Activated CD4-positive, alpha-beta T cell treated with anti-CD3 and anti-CD28 coated beads for 48 hours (primary cell): ENCODE measurements around the gene ARHGAP42.

Experiments used
- DNase-seq: peaks from one replicate; pipeline ENCODE4 v3.0.0-alpha.2; 2020

The ARHGAP42 gene

GRCh38 chr11:100769165-100769564, 82.1 kb downstream of the ARHGAP42 start:
- no peak for DNase-seq

- no peak for DNase-seq
Observed at GRCh38 chr11:100769617-100770016, 82.5 kb downstream of the ARHGAP42 start.

- no peak for DNase-seq
Observed at GRCh38 chr11:100774132-100774531, 87.0 kb downstream of the ARHGAP42 start.

DNA sequence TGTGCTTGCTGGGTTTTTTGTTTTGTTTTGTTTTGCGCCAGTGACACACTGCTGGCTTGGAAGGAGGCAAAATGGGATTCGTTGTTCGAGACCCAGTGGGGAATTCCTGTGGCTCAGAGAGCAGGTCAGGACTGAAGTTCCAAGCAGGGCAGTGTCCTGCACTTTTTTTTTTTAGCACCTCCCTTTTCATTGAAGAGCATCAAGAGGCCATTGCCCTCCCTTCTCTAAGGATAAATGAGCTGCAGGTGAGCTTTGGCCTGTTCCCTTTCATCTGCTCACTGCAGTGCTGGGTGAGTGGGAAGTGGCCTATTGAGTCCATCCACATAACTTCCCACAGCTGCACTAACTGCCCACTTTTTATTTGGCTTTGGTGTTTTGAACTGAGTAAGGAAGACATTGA, 87.8 kb downstream of the ARHGAP42 start:
- DNase-seq = no peak

DNA sequence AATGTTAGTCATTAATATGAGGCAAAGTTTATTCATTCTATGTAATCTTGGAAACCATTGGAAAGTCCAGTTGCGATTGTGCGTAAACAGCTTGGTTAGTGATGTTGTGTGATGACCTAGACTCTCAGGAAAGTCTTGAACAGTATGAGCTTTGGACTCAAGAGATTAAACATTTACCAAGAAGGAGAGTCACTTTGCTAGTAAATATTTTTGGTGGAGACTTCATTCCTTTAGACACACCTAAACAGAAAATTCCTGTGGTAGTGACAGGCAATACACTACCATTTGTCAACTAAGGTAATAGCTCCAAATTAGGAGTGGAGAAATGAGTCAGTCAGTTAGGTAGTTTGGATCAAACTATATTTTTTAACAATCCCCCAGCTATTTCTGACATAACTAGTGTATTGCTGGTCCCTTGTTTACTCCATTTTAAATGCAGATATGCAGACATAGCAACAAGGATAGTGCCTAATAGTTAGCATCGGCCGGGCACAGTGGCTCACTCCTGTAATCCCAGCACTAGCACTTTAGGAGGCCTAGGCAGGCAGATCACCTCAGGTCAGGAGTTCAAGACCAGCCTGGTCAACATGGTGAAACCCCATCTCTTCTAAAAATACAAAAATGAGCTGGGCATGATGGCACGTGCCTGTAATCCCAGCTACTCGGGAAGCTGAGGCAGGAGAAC, 89.3 kb downstream of the ARHGAP42 start:
- no peak for DNase-seq

DNA sequence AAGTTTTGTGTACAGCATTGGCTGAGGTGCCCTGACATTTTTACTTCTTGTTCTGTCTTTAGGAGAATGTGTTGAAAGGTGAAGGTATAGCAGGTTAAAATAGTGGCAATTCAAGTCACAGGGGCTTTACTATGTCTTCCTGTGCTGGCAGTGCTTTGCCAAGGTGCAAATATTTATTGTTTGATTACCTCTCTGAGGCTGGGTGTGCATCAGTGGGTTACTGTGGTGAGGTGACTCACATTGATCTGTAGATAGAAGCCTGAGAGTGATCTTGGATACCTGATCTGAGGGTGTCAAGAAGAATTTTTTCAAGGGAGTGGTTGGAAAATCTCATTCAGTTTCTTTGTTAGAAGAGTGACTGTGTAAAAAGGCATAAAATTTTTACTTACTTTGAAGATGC, 90.0 kb downstream of the ARHGAP42 start:
- no peak for DNase-seq

GRCh38 chr11:100777736-100778135, 90.6 kb downstream of the ARHGAP42 start:
- DNase-seq = no peak

DNA sequence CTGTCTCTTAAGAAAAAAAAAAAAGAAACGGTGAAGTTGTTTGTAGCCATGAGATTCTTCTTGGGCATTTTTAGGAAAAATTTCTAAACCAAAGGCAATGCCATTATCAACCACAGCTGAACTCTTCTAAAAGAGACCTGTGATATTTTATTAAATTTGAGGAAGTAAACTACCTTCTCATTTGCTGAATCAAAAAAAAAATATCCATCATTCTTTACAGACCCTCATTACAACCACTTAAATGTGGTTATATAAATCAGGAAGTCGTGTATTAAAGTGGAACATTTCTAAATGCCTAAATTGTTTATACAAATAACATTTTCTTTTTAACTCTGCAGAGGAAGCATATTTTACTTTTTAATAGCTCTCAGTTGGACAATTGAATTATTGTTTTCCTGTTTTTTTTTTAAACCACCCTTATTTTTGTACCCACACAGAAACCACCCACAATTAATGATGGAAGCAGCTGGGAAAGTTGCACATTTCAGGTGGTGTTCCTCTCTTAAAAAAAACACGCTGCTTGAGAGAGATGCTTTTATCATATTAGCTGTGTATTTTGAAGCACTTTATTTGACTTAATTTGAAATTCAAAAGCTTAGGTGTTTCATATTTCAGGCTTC, 91.2 kb downstream of the ARHGAP42 start:
- DNase-seq = no peak

- DNase-seq = no peak
Observed at GRCh38 chr11:100780470-100780869, 93.4 kb downstream of the ARHGAP42 start.

DNA sequence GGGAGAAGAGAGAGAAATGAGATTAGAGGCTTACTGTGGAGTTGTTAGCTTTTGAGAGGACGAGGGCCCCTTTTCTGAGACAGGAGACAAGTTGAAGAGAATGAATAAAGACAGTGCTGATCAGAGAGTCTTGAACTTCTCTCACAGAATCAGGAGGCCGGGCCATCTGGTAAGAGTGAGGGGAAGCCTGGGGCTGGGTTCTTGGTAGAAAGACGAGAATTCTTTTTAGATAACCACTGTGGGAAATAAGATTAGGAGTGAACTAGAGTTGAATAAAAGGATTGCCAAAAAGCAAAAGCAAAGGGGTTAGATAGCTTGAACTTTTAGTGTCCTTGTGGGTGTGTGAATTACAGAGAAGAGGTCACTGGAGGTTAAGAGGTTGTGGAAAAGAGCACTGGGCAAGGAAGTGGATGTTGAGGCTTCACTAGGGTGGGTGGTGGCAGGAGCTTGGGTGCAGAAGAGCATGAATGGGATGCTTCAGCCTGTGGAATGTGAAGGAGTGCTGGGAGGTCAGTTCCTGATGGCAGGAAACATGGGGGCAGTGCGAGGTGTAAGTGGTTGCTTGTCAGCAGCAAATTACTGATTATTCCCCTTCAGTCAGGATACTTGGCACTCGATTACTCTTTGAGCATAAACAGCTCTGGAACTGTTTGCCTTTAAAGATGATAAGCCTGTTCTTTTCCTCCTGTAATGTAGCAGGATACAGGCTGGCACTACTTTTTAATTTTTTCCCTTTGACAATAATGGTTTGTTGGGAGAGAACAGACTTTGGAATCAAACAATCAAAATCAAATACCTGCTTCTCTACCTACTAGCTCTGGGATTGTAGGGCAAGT, 98.3 kb downstream of the ARHGAP42 start:
- DNase-seq = no peak

DNA sequence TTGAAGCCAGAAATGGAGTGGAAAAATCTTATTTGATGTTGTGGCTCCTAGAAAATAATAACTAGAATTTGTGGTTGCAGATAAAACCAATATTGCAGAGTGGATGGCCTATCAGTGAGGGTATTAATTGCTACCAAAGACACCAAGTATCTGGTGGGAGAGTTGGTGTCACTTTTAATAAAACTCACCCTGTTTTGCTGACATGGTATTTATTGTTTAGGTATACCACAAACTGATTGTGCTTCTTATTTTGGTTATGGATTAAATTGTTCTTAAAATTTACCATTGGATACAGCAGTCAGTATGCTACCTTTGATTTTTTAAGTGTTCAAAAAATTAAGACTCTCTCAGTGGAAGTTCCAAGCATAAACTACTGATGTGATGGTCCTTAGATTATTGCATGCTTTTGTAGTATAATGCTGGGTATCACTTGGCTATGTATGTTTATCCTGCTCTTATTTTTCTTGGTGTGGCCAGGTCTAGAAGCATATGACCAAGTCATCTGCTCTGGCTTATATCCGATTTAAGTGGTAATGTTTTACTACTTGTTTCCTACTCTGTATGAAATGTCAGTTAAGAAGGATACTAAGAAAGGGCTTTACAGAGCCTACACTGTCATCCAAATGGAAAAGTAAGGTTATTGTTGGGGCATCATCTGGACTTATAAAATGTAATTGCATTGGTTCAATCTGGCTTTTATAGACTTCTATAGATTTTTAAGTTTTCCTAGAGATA, 101.6 kb downstream of the ARHGAP42 start:
- DNase-seq = no peak

DNA sequence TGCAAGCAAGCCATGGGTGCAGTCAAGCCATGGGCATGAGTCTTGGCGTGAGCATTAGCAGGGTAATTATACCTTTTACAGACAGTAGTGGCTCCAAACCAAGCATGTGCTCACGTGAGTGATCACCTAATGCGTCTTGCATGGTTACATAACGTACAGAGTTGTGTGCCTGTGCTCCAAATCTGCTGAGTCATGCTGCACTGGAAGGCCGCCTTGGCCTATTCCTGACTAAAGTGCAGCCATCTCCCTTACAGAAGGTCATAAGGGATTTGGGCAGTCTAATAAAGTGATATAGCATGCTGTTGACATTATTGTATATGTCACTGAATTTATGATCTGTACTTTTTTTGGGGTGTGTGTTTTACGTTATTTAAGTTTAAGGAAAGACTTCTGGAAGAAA, 102.4 kb downstream of the ARHGAP42 start:
- DNase-seq = no peak

DNA sequence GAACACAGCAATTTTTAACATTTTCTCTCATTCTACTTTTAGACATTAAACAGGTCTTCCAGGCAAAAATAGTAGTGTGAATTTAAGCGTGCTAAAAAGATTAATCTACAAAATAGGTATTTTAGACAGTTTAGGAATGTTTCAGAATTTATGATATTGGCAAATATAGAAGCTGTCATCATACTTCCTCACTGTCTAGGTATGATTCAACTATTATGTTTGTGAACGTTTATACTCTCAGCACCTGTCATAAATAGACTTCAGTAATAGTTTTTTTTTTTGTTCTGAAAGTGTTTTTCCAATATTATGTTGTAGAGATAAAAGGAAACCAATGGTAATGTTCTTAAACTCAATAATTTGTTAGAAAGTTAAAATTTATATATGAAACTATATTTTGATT, 103.0 kb downstream of the ARHGAP42 start:
- no peak for DNase-seq

DNA sequence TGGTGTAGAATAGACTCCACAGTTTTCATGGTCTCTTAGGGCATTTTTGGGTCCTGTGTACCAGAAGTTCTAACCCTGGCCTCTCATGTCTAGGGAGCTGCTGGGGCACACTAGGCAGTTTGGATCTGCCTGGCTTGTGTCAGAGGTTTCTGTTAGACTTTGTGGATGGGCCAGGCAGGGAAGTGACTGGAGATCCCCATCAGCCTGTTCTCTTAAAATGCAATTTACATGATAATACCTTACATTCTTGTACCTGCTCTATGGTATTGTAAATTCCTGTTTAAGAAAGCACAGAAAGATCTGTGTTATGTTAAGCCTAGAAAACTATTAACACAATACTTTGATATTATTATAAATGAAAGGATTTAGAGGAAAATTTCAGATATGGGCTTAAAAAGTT, 104.0 kb downstream of the ARHGAP42 start:
- DNase-seq = no peak

GRCh38 chr11:100791860-100792259, 104.8 kb downstream of the ARHGAP42 start:
- no peak for DNase-seq

- DNase-seq = no peak
Observed at GRCh38 chr11:100793525-100793924, 106.4 kb downstream of the ARHGAP42 start.

DNA sequence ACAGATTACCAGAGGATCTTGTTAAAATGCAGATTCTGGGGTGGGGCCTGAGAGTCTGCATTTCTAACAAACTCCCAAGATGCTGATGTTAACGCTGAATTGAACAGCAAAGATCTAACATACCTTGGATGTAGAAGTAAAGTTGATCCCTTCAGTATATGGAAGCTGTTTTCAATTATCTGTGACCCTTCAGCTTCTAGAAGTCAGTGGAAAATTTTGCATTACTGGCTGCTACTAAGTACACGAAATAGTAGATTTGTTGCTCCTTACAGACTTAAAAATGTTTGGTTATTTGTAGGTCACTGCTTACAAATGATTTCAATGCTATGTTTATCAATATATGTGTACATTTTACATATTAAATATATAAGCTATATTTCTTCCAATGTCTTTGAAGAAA, 107.4 kb downstream of the ARHGAP42 start:
- DNase-seq = no peak

GRCh38 chr11:100799445-100799844, 112.4 kb downstream of the ARHGAP42 start:
- DNase-seq = no peak

GRCh38 chr11:100800202-100800601, 113.1 kb downstream of the ARHGAP42 start:
- DNase-seq = no peak

DNA sequence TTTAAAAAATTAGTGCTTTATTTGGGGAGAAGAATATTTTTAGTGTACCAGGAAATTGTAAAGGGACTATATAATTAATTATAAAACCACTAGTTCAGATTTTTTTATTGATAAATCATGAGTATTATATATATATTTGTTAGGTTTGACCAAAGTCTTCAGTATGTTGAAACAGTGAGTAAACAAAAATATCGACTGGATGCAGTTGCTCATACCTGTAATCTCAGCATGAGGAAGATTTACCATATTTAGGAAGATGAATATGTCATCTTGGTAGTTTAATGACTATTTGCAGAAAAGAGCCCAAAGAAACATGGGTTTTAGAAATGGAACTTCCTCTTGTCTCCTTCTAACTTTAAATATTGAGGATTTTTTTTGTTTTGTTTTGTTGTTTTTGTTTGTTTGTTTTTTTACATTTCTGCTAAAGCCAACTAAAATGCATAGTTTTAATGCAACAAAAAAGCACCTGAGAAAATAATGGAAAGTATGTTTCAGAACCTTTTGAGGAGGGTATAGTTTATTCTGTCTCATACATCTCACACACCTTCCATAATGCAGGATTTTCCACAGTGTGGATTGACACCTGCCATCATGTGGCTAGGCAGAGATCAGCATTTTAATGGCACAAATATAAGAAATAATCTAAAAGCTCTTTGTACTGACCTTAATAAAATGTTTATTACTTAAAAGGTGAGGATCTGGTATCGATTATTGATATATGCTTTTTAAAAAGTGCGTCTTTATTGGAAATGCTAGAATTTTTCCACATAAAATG, 114.3 kb downstream of the ARHGAP42 start:
- no peak for DNase-seq

DNA sequence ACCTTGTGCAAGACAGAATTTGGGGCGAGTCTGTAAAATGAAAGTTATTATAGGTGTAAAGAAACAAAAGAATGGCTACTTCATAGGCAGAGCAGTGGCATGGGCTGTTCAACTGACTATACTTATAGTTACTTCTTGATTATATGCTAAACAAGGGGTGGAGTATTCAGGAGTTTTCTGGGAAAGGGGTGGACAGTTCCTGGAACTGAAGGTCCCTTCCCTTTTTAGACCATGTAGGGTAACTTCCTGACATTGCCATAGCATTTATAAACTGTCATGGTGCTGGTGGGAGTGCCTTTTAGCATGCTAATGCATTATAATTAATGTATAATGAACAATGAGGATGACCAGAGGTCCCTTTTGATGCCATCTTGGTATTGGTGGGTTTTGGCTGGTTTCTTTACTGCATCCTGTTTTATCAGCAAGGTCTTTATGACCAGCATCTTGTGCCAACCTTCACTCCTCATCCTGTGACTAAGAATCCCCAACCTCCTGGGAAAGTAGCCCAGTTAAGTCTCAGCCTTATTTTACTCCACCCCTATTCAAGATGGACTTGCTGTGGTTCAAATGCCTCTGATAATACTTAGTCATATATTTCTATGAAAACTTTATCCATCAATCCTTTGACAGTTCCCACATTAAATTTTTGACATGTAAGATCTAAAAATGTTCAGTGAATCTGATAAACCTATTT, 118.6 kb downstream of the ARHGAP42 start:
- DNase-seq = no peak

DNA sequence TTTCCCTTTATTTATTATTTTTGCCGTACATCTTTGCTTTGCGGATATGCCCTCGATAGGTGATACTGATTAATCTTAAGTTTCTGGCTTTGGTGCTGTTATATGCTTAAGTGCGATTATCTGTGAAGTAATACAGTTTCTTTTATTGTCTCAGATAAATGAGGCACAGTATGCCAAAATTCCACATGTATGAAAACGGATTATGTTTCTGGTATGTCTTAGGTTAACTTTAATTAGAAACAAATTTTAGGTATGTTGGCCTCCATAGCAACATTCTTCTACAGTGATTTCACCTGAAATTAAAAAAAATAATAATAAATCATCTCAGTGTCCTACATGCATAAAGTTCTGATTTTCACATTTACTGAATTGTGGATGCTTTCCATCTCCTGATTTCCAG, 119.2 kb downstream of the ARHGAP42 start:
- DNase-seq = no peak
